Glutamatergic neuron (in vitro differentiated cells): ENCODE measurements around the gene CLIP4. TPM values are rescaled to one million over a fixed set of nuclear protein-coding genes. Genes with fewer than 3 reads are reported as not detected.

Experiments
- DNase-seq: peaks from one replicate; pipeline ENCODE4 v3.0.0; 2022
- H3K27ac Mint-ChIP-seq: one replicate; pipeline ENCODE4 v1.8.0; 2020; ENCODE audit warnings: mild to moderate bottlenecking, mixed read lengths, inconsistent platforms; ENCODE audit not compliant: unreplicated experiment
- H3K27me3 Mint-ChIP-seq: one replicate; pipeline ENCODE4 v1.8.0; 2020; ENCODE audit warnings: mild to moderate bottlenecking, moderate library complexity, mixed read lengths, inconsistent platforms; ENCODE audit not compliant: unreplicated experiment
- H3K36me3 Mint-ChIP-seq: one replicate; pipeline ENCODE4 v1.8.0; 2020; ENCODE audit warnings: mild to moderate bottlenecking, mixed read lengths, inconsistent platforms; ENCODE audit not compliant: unreplicated experiment
- H3K4me1 Mint-ChIP-seq: one replicate; pipeline ENCODE4 v1.8.0; 2020; ENCODE audit warnings: mild to moderate bottlenecking, low read depth, mixed read lengths, inconsistent platforms; ENCODE audit not compliant: unreplicated experiment
- H3K4me3 Mint-ChIP-seq: one replicate; pipeline ENCODE4 v1.8.0; 2020; ENCODE audit warnings: mild to moderate bottlenecking, mixed read lengths, inconsistent platforms; ENCODE audit not compliant: unreplicated experiment
- H3K9me3 Mint-ChIP-seq: one replicate; pipeline ENCODE4 v1.8.0; 2020; ENCODE audit warnings: mild to moderate bottlenecking, moderate library complexity, mixed read lengths, inconsistent platforms; ENCODE audit not compliant: unreplicated experiment
- total RNA-seq: library from RNA; stranded (reverse); fragmentation: NEBNext Ultra II Directional; extraction: Animal tissue kit (Norgen Biotek cat#: 25700); gene quantifications from one replicate; pipeline ENCODE4 v1.2.1, GENCODE V29; 2021; ENCODE audit not compliant: unreplicated experiment
- TF ChIP-seq, protein P1 (sequence below): fragments of 200-600 bp; sonication (generic); IDR thresholded peaks from one replicate; pipeline ENCODE4 v1.5.0; 2021; ENCODE audit not compliant: partially characterized antibody, unreplicated experiment

Gene CLIP4
- total RNA-seq, 1 donor from 2014 or later: 3.3 TPM

DNA sequence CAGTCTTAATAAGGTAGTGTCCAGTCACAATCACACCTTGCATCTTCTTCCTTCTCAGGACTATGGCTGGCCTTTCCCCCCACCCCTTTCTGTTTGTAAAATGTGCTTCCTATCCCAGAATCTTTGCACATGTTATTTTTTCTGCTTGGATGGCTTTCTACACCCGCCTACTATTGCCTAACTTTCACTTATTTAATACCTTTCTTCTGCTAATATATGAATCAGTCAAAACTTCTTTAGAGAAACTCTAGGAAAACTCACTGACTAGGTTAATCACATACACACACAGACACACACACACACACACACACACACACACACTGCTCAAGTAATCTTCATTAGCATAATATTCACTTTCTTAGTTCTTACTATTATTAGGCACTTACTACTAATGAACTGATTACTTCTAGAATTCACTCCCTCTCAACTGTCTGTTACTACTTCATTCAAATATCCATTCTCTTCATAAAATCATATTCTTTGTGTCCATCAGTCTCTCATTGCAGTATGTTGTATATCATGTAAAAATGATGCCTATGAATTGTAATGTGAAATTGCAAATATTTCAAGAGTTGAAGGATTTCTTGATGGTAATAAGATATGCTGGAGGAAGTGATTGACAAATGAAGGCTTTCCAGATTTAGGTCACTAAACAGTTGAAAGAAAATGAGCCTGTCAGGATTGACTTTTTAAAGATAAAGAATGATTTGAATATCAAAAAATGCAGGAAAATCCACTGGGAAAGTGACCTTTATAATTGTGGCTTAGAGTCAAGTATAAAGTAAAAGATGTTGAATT, 51.2 kb downstream of the CLIP4 start:
- Mint-ChIP-seq H3K9me3 (no peaks in the 10 kb centered on the region), H3K4me1 (peaks cover 2% of the 10 kb centered on the region), H3K36me3 (no peaks in the 10 kb centered on the region), H3K27ac (no peak overlapping the region), H3K27me3 (no peaks in the 10 kb centered on the region), H3K4me3 (no peak overlapping the region)
- DNase-seq: no peak
- TF ChIP-seq, protein P1, sequence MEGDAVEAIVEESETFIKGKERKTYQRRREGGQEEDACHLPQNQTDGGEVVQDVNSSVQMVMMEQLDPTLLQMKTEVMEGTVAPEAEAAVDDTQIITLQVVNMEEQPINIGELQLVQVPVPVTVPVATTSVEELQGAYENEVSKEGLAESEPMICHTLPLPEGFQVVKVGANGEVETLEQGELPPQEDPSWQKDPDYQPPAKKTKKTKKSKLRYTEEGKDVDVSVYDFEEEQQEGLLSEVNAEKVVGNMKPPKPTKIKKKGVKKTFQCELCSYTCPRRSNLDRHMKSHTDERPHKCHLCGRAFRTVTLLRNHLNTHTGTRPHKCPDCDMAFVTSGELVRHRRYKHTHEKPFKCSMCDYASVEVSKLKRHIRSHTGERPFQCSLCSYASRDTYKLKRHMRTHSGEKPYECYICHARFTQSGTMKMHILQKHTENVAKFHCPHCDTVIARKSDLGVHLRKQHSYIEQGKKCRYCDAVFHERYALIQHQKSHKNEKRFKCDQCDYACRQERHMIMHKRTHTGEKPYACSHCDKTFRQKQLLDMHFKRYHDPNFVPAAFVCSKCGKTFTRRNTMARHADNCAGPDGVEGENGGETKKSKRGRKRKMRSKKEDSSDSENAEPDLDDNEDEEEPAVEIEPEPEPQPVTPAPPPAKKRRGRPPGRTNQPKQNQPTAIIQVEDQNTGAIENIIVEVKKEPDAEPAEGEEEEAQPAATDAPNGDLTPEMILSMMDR: no peak

DNA sequence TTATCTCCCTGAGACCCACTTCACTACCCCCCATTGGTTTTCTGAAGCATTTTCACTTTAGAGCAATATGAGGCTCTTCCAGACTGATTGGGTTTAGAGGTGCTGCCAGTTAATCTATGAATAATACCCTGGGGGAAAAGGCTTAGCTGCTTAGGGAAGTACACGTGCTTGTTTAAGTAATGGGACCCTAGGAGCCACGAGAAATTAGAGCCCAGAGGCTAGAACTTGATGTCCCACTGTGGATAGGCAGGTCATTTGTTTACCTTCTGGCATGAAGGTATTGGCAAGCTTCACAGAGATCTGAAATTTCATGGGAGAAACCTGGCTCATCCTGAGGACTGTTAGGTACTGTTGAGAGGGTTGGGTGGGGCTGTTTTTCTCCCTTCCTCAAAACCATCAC, 59.7 kb downstream of the CLIP4 start:
- TF ChIP-seq, protein P1: no peak

GRCh38 chr2:29175338-29175737, 60.1 kb downstream of the CLIP4 start:
- Mint-ChIP-seq H3K4me3 (no peak overlapping the region), H3K27me3 (no peaks in the 10 kb centered on the region), H3K36me3 (peaks cover 10% of the 10 kb centered on the region), H3K27ac (no peak overlapping the region), H3K9me3 (no peaks in the 10 kb centered on the region), H3K4me1 (peaks cover 4% of the 10 kb centered on the region)
- no peak for DNase-seq
- TF ChIP-seq, protein P1: no peak

More for the DNA sequence above, 59.7 kb downstream of the CLIP4 start:
- Mint-ChIP-seq H3K27me3 (no peaks in the 10 kb centered on the region), H3K36me3 (peaks cover 10% of the 10 kb centered on the region), H3K4me3 (no peak overlapping the region), H3K27ac (no peak overlapping the region), H3K9me3 (no peaks in the 10 kb centered on the region), H3K4me1 (peaks cover 2% of the 10 kb centered on the region)
- no peak for DNase-seq

- Mint-ChIP-seq H3K36me3 (no peaks in the 10 kb centered on the region), H3K9me3 (no peaks in the 10 kb centered on the region), H3K27ac (no peak overlapping the region), H3K4me3 (no peak overlapping the region), H3K27me3 (no peaks in the 10 kb centered on the region), H3K4me1 (peaks cover 6% of the 10 kb centered on the region)
- DNase-seq: no peak
- TF ChIP-seq, protein P1: no peak
Observed at GRCh38 chr2:29182334-29182733, 67.1 kb downstream of the CLIP4 start.

- no peaks in the 10 kb centered on the region for H3K9me3 Mint-ChIP-seq
- no peaks in the 10 kb centered on the region for H3K27me3 Mint-ChIP-seq
- H3K27ac Mint-ChIP-seq: no peak overlapping the region
- H3K4me3 Mint-ChIP-seq: no peak overlapping the region
- no peak for DNase-seq
- peaks cover 5% of the 10 kb centered on the region for H3K36me3 Mint-ChIP-seq
- H3K4me1 Mint-ChIP-seq: peaks cover 6% of the 10 kb centered on the region
- TF ChIP-seq, protein P1: no peak
Observed at GRCh38 chr2:29182920-29183319, 67.7 kb downstream of the CLIP4 start.
